H1 (cell line): Measurements from ENCODE around the gene AGFG2. TPM values are rescaled to one million over a fixed set of nuclear protein-coding genes. Genes with fewer than 3 reads are reported as not detected.

Experiments used
- CTCF ChIA-PET: fragments of 300-600 bp; sonication (Branson Sonifier 250); formaldehyde crosslinking; loops from one replicate; lab custom pipeline; 2021; ENCODE audit not compliant: partially characterized antibody; lab: Charles Lee
- POLR2A ChIA-PET: fragments of 300-600 bp; sonication (Branson Sonifier 250); formaldehyde crosslinking; loops from one replicate; lab custom pipeline; 2021; ENCODE audit warnings: inconsistent platforms; ENCODE audit not compliant: partially characterized antibody; lab: Charles Lee
- DNase-seq, 2 experiments: peaks; one replicate each; pipeline versions ENCODE4 v3.0.0 to v3.0.0-alpha.2; 2010 to 2022; ENCODE audit warnings: low spot score in 2 of 2, low read depth in 1 of 2, mixed read lengths in 1 of 2
- FAIRE-seq: peaks from 2 replicates; lab custom pipeline; 2011; peaks lifted over from hg19 to GRCh38; lab: Jason Lieb, UNC
- H2AFZ ChIP-seq: 2 replicates; pipeline ENCODE4 v1.8.1; 2012; ENCODE audit warnings: low read length, inconsistent platforms
- H2AK5ac ChIP-seq: 2 replicates; pipeline ENCODE4 v1.6.1; 2013; ENCODE audit warnings: low read depth, low read length
- H2BK120ac ChIP-seq: replicated peaks from 2 replicates; pipeline ENCODE3; 2013; ENCODE audit warnings: low read depth, low read length, inconsistent platforms
- H2BK12ac ChIP-seq: 2 replicates; pipeline ENCODE4 v1.6.1; 2013; ENCODE audit warnings: low read depth, low read length
- H2BK15ac ChIP-seq: 2 replicates; pipeline ENCODE4 v1.6.1; 2013; ENCODE audit warnings: low read length
- H2BK20ac ChIP-seq: 2 replicates; pipeline ENCODE4 v1.6.1; 2013; ENCODE audit warnings: low read length
- H2BK5ac ChIP-seq: 2 replicates; pipeline ENCODE4 v1.6.1; 2013; ENCODE audit warnings: low read depth, low read length
- H3K14ac ChIP-seq: 2 replicates; pipeline ENCODE4 v1.6.1; 2013; ENCODE audit warnings: inconsistent platforms; ENCODE audit not compliant: insufficient read length
- H3K18ac ChIP-seq: 2 replicates; pipeline ENCODE4 v1.6.1; 2013; ENCODE audit warnings: low read length; ENCODE audit errors: extremely low read depth
- H3K23ac ChIP-seq: 2 replicates; pipeline ENCODE4 v1.6.1; 2013; ENCODE audit warnings: inconsistent platforms; ENCODE audit not compliant: insufficient read length
- H3K23me2 ChIP-seq: 2 replicates; pipeline ENCODE4 v1.6.1; 2013; ENCODE audit warnings: low read depth, low read length
- H3K27ac ChIP-seq: 2 replicates; pipeline ENCODE4 v1.6.1; 2011; ENCODE audit warnings: low read depth, low read length, inconsistent platforms
- H3K27me3 ChIP-seq, 4 experiments: replicated peaks in 1 of 4; 1 replicate in 1 of 4; 2 replicates in 3 of 4; pipeline versions ENCODE4 v1.6.1 to v1.8.1; 2011 to 2013; ENCODE audit warnings: low read length in 3 of 4, mild to moderate bottlenecking in 3 of 4, inconsistent platforms in 2 of 4, mixed read lengths in 2 of 4, moderate library complexity in 1 of 4; ENCODE audit not compliant: control insufficient read depth in 3 of 4, insufficient read depth in 3 of 4; ENCODE audit errors: extremely low read depth in 1 of 4
- H3K36me3 ChIP-seq, 4 experiments: 2 replicates each; pipeline versions ENCODE4 v1.6.1 to v1.8.1; 2011 to 2013; ENCODE audit warnings: mild to moderate bottlenecking in 4 of 4, low read length in 3 of 4, moderate library complexity in 2 of 4, control low read depth in 1 of 4, inconsistent platforms in 1 of 4; ENCODE audit not compliant: insufficient read depth in 4 of 4, control insufficient read depth in 2 of 4
- H3K4ac ChIP-seq: replicated peaks from 2 replicates; pipeline ENCODE3; 2013; ENCODE audit warnings: low read length, low read depth, mixed read lengths, inconsistent platforms; ENCODE audit not compliant: insufficient read length
- H3K4me1 ChIP-seq, 4 experiments: replicated peaks in 1 of 4; 1 replicate in 1 of 4; 2 replicates in 3 of 4; pipeline versions ENCODE4 v1.6.1 to v1.8.1; 2011 to 2013; ENCODE audit warnings: low read length in 3 of 4, inconsistent platforms in 2 of 4, mixed read lengths in 1 of 4; ENCODE audit not compliant: insufficient read depth in 4 of 4, control insufficient read depth in 3 of 4
- H3K4me2 ChIP-seq, 2 experiments: 2 replicates each; pipeline versions ENCODE4 v1.6.1 to v1.8.1; 2011 to 2013; ENCODE audit warnings: low read depth in 2 of 2, low read length in 2 of 2, control low read depth in 1 of 2, inconsistent platforms in 1 of 2, mild to moderate bottlenecking in 1 of 2; ENCODE audit not compliant: insufficient read depth in 1 of 2
- H3K4me3 ChIP-seq, 4 experiments: fragments of 200-600, 300-600 bp in 1 of 4; sonication (generic), shearing (Covaris generic), sonication (Bioruptor Twin) in 1 of 4; 2 replicates each; pipeline versions ENCODE4 v1.5.1 to v1.8.1; 2011 to 2016; ENCODE audit warnings: low read length in 4 of 4, low read depth in 3 of 4, control low read depth in 2 of 4, inconsistent platforms in 2 of 4, mild to moderate bottlenecking in 2 of 4, mixed read lengths in 1 of 4, moderate library complexity in 1 of 4; ENCODE audit not compliant: insufficient read depth in 2 of 4; ENCODE audit errors: extremely low read depth in 1 of 4
- H3K56ac ChIP-seq: replicated peaks from 2 replicates; pipeline ENCODE3; 2013; ENCODE audit warnings: low read depth, mild to moderate bottlenecking, mixed read lengths, low read length, inconsistent platforms; ENCODE audit not compliant: insufficient read length
- H3K79me1 ChIP-seq: 2 replicates; pipeline ENCODE4 v1.6.1; 2013; ENCODE audit warnings: low read depth, low read length, control low read depth
- H3K79me2 ChIP-seq, 2 experiments: 2 replicates each; pipeline versions ENCODE4 v1.6.1 to v1.8.1; 2012 to 2013; ENCODE audit warnings: low read length in 2 of 2, mild to moderate bottlenecking in 2 of 2, inconsistent platforms in 1 of 2; ENCODE audit not compliant: insufficient read depth in 2 of 2, control insufficient read depth in 1 of 2
- H3K9ac ChIP-seq, 4 experiments: replicated peaks in 1 of 4; 1 replicate in 1 of 4; 2 replicates in 3 of 4; pipeline versions ENCODE4 v1.6.1 to v1.8.1; 2011 to 2013; ENCODE audit warnings: low read depth in 3 of 4, low read length in 3 of 4, control low read depth in 2 of 4, mild to moderate bottlenecking in 2 of 4, moderate library complexity in 2 of 4, inconsistent platforms in 1 of 4; ENCODE audit errors: extremely low read depth in 1 of 4
- H3K9me3 ChIP-seq, 2 experiments: 2 replicates each; pipeline versions ENCODE4 v1.6.1 to v1.8.1; 2012 to 2013; ENCODE audit warnings: mild to moderate bottlenecking in 2 of 2, moderate library complexity in 2 of 2, control low read depth in 1 of 2, inconsistent platforms in 1 of 2, low read depth in 1 of 2, low read length in 1 of 2, mixed read lengths in 1 of 2; ENCODE audit not compliant: insufficient read depth in 2 of 2
- H4K20me1 ChIP-seq, 2 experiments: replicated peaks in 1 of 2; 2 replicates each; pipeline versions ENCODE3 to v1.8.1; 2011 to 2013; ENCODE audit warnings: inconsistent platforms in 2 of 2, low read length in 2 of 2, mild to moderate bottlenecking in 1 of 2; ENCODE audit not compliant: insufficient read depth in 2 of 2, control insufficient read depth in 1 of 2
- H4K5ac ChIP-seq: 2 replicates; pipeline ENCODE4 v1.6.1; 2013; ENCODE audit warnings: low read length, low read depth, mixed read lengths, inconsistent platforms; ENCODE audit not compliant: insufficient read length
- H4K8ac ChIP-seq: 2 replicates; pipeline ENCODE4 v1.8.0; 2013; ENCODE audit warnings: mild to moderate bottlenecking, moderate library complexity, low read length, inconsistent platforms; ENCODE audit not compliant: insufficient read depth; ENCODE audit errors: extremely low read depth
- H4K91ac ChIP-seq: replicated peaks from 2 replicates; pipeline ENCODE3; 2013; ENCODE audit warnings: low read length, mixed read lengths, inconsistent platforms; ENCODE audit not compliant: insufficient read length
- ATF2 ChIP-seq: IDR thresholded peaks from 2 replicates; pipeline ENCODE4 v1.6.1; 2012; ENCODE audit warnings: low read length, inconsistent platforms
- CBX5 ChIP-seq: fragments of 300-800, 300-1000 bp; sonication (generic); IDR thresholded peaks from 2 replicates; pipeline ENCODE4 v1.7.1; 2016; ENCODE audit warnings: antibody characterized with exemption, low read length, low read depth
- JUN ChIP-seq: IDR thresholded peaks from 2 replicates; pipeline ENCODE4 v1.6.1; 2011; ENCODE audit warnings: low read depth, mild to moderate bottlenecking, improper control_type of control experiment, low read length
- KDM1A ChIP-seq: fragments of 200-600, 300-600 bp; sonication (generic); IDR thresholded peaks from 2 replicates; pipeline ENCODE4 v1.7.1; 2016; ENCODE audit warnings: mild to moderate bottlenecking, low read length, borderline replicate concordance
- MAFK ChIP-seq: IDR thresholded peaks from 2 replicates; pipeline ENCODE4 v1.6.1; 2012; ENCODE audit warnings: low read depth, mild to moderate bottlenecking, improper control_type of control experiment, low read length
- PHF8 ChIP-seq: fragments of 200-600 bp; sonication (generic); conservative IDR thresholded peaks from 2 replicates; pipeline ENCODE4 v1.7.1; 2012; ENCODE audit warnings: low read depth, mild to moderate bottlenecking, inconsistent platforms, low read length, moderate library complexity
- RNF2 ChIP-seq: fragments of 200-900, 300-1000 bp; sonication (generic); IDR thresholded peaks from 2 replicates; pipeline ENCODE4 v1.7.1; 2016; ENCODE audit warnings: borderline replicate concordance, low read depth, mild to moderate bottlenecking, antibody characterized with exemption, low read length; ENCODE audit not compliant: poor library complexity, severe bottlenecking; ENCODE audit errors: missing control alignments
- RXRA ChIP-seq: IDR thresholded peaks from 2 replicates; pipeline ENCODE4 v1.6.1; 2011; ENCODE audit warnings: low read depth, mild to moderate bottlenecking, low read length, moderate library complexity; ENCODE audit not compliant: insufficient read depth
- SIX5 ChIP-seq: IDR thresholded peaks from 2 replicates; pipeline ENCODE4 v1.6.1; 2011; ENCODE audit warnings: mild to moderate bottlenecking, low read depth, low read length
- SRF ChIP-seq: IDR thresholded peaks from 2 replicates; pipeline ENCODE4 v1.6.1; 2011; ENCODE audit warnings: mild to moderate bottlenecking, low read depth, low read length, moderate library complexity
- ZNF274 ChIP-seq: IDR thresholded peaks from 2 replicates; pipeline ENCODE4 v1.7.0; 2012; ENCODE audit warnings: low read length, borderline replicate concordance; ENCODE audit errors: extremely low read depth
- WGBS, 2 experiments: shearing (Covaris generic) in 1 of 2; methylation state at CpG; one replicate each; pipeline versions ENCODE4 v1.1.6 to v1.1.7; 2013 to 2015; ENCODE audit warnings: low lambda C conversion rate in 2 of 2, mixed read lengths in 2 of 2, inconsistent platforms in 1 of 2, low coverage in 1 of 2, missing lambda C conversion rate in 1 of 2; ENCODE audit not compliant: insufficient replicate concordance in 2 of 2, insufficient coverage in 1 of 2, insufficient read length in 1 of 2; ENCODE audit errors: extremely low coverage in 1 of 2, missing lambda C conversion rate in 1 of 2; 5-methylcytosine and 5-hydroxymethylcytosine counted together
- polyA plus RNA-seq, 7 experiments: library from polyadenylated mRNA; depleted of rRNA in 3 of 7; stranded (reverse) in 5 of 7; unstranded in 2 of 7; fragments of >200 nt in 5 of 7; fragments of 200-250 nt in 2 of 7; gene quantifications; 1 replicate in 5 of 7; 2 replicates in 1 of 7; 4 replicates in 1 of 7; pipeline versions ENCODE4 v1.2.1 to v1.2.3, GENCODE V29; 2011 to 2013; ENCODE audit warnings: missing spikeins in 2 of 7, mixed read lengths in 2 of 7
- total RNA-seq: library from RNA; stranded (reverse); fragmentation: NEBNext Ultra II Directional; extraction: Animal tissue kit (Norgen Biotek cat#: 25700); gene quantifications from 2 replicates; pipeline ENCODE4 v1.2.1, GENCODE V29; 2021

AGFG2 gene
- total and polyA plus RNA-seq, 2 of the 8 experiments (the other 6 are each of a cell fraction or from before 2014, with no cell fraction given) = 7.6 to 11.2 TPM

- Histone ChIP-seq H3K23me2 (no peaks in the 10 kb centered on the region), H3K79me1 (no peaks in the 10 kb centered on the region), H3K79me2 (no peaks in the 10 kb centered on the region), H3K36me3 (no peaks in the 10 kb centered on the region), H3K18ac (no peak overlapping the region), H3K27ac (no peak overlapping the region), H4K5ac (no peak overlapping the region), H2BK15ac (no peak overlapping the region), H3K56ac (no peak overlapping the region), H4K91ac (no peak overlapping the region), H3K4me3 (no peak overlapping the region), H3K9ac (no peak overlapping the region), H2BK120ac (no peak overlapping the region), H3K4me2 (no peak overlapping the region), H4K20me1 (no peaks in the 10 kb centered on the region), H4K8ac (no peak overlapping the region), H3K9me3 (no peaks in the 10 kb centered on the region), H3K23ac (no peak overlapping the region), H2BK5ac (no peak overlapping the region), H3K14ac (no peak overlapping the region), H2AK5ac (no peak overlapping the region), H2AFZ (no peak overlapping the region), H3K27me3 (no peaks in the 10 kb centered on the region; a peak in 1 of 7 replicates), H3K4me1 (no peaks in the 10 kb centered on the region), H2BK20ac (no peak overlapping the region), H3K4ac (no peak overlapping the region), H2BK12ac (no peak overlapping the region)
- ChIA-PET POLR2A (no interaction called here), CTCF (interaction anchor here (1.1 to 1.2 kb wide), 2 partner anchors 21 to 47 kb away, joined by 5 read pairs; no protein-coding TSS in a partner anchor)
- 89 to 100% methylated on average over 1 to 9 of the region's 9 CpGs for WGBS, 2 experiments
- no peak for FAIRE-seq
- no peak for DNase-seq
- TF ChIP-seq SIX5 (no peak), RXRA (no peak), KDM1A (no peak), CBX5 (no peak), PHF8 (no peak), MAFK (no peak), ATF2 (no peak), SRF (no peak), RNF2 (no peak), ZNF274 (no peak), JUN (no peak)
Measured at GRCh38 chr7:100513212-100513810, 25.7 kb upstream of the AGFG2 start.
